NCI-H187 (cell line): ENCODE measurements around the gene COX17.

Experiments used
- DNase-seq, 2 experiments: peaks; one replicate each; lab custom pipeline; 2025; lab: John Stamatoyannopoulos, UW

COX17 gene

GRCh38 chr3:119620899-119621298 lies 56.3 kb downstream of the COX17 start:
- DNase-seq, result no peak
